ENCODE measurements around the gene DUSP1.

DNA sequence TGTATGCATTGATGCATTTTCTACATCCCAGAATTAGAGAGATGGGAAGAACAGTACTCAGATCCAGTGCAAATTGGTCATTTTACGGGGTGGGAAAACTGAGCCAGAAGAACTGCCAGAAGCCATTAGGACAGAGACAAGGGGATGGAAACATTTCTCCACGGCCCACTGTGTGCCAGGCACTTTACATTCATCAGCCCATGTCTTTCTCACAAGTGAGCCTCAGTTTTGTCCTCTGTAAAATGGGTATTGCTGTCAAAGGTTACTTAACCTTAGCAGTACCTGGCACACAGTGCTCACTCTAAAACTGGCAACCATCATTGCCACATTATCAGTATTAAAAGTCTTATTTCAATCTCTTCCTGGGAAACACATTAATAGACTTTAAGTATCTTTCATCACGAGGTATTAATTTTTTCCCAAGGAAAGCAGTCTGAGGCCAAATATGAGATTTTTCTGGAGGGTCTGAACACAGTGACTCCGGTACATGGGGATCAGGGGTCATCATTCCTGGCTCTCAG lies 5.2 kb downstream of the DUSP1 start:
- TF ChIP-seq, protein P1, sequence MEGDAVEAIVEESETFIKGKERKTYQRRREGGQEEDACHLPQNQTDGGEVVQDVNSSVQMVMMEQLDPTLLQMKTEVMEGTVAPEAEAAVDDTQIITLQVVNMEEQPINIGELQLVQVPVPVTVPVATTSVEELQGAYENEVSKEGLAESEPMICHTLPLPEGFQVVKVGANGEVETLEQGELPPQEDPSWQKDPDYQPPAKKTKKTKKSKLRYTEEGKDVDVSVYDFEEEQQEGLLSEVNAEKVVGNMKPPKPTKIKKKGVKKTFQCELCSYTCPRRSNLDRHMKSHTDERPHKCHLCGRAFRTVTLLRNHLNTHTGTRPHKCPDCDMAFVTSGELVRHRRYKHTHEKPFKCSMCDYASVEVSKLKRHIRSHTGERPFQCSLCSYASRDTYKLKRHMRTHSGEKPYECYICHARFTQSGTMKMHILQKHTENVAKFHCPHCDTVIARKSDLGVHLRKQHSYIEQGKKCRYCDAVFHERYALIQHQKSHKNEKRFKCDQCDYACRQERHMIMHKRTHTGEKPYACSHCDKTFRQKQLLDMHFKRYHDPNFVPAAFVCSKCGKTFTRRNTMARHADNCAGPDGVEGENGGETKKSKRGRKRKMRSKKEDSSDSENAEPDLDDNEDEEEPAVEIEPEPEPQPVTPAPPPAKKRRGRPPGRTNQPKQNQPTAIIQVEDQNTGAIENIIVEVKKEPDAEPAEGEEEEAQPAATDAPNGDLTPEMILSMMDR (IDR thresholded peaks at IDR 0.05), result no peak
- TF ChIP-seq POLR2A (IDR thresholded peaks at IDR 0.05), result no peak

Data from esophagus squamous epithelium (tissue), 4 donors.